Activated T-cell treated with anti-CD3 and anti-CD28 coated beads, Interleukin-2, amount 50 U/mL, for 24 hours (primary cell): Measurements from ENCODE around the gene STX3.

ENCODE experiments used
- DNase-seq: peaks from one replicate; pipeline ENCODE4 v3.0.0-alpha.2; 2020
- H3K27ac Mint-ChIP-seq: 2 replicates; pipeline ENCODE4 v1.8.0; 2020; ENCODE audit warnings: mild to moderate bottlenecking, mixed read lengths
- H3K27me3 Mint-ChIP-seq: 2 replicates; pipeline ENCODE4 v1.8.0; 2020; ENCODE audit warnings: mixed read lengths
- H3K36me3 Mint-ChIP-seq: 2 replicates; pipeline ENCODE4 v1.8.0; 2020; ENCODE audit warnings: low read depth, mixed read lengths
- H3K4me1 Mint-ChIP-seq: 2 replicates; pipeline ENCODE4 v1.8.0; 2020; ENCODE audit warnings: low read depth, mixed read lengths
- H3K4me3 Mint-ChIP-seq: 2 replicates; pipeline ENCODE4 v1.8.0; 2020; ENCODE audit warnings: mild to moderate bottlenecking, moderate library complexity, mixed read lengths
- H3K9me3 Mint-ChIP-seq: 2 replicates; pipeline ENCODE4 v1.8.0; 2020; ENCODE audit warnings: mixed read lengths

The STX3 gene

GRCh38 chr11:59746111-59746510 is 9.1 kb upstream of the STX3 start:
- Mint-ChIP-seq H3K9me3 (no peaks in the 10 kb centered on the region), H3K4me1 (no peaks in the 10 kb centered on the region), H3K36me3 (no peaks in the 10 kb centered on the region), H3K4me3 (no peak overlapping the region), H3K27ac (no peak overlapping the region), H3K27me3 (peaks cover 34% of the 10 kb centered on the region)
- no peak for DNase-seq

DNA sequence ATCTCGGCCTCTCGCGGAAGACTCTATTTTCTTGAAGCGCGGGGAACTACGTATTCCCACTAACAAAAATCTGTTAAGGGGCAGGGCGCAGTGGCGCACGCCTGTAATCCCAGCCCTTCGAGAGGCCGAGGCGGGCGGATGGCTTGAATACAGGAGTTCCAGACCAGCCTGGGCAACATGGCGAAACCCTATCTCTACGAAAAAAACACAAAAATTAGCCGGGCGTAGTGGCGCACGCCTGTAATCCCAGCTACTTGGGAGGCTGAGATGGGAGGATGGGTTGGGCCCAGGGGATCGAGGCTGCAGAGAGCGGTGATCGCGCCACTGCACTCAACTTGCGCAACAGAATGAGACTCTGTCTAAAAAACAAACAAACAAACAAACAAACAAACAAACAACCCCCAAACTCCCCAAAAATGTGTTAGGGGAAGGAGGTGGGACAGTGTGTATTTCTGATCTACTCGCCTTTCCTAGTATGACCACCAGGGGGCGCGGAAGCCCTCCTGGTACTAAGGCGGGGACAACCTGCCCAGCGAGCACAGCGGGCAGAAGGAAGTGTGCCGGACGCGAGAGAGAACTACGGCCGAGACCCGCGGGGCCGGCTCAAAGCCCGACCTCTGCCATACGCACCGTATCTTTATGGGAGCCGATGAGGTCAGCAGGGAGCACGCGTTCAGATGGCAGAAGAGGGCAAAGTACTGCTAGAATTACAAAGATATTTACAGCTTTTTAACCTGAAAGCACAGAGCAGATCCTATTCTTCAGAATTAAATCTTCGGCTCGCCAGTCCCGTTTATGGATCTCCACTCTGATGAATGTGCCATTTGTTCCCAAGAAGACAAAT is 1.3 kb upstream of the STX3 start:
- no peaks in the 10 kb centered on the region for H3K9me3 Mint-ChIP-seq
- H3K4me3 Mint-ChIP-seq = peak overlapping the region; percentile 86
- H3K27ac Mint-ChIP-seq = peak overlapping the region; percentile 78
- H3K36me3 Mint-ChIP-seq = peaks cover 2% of the 10 kb centered on the region
- peaks cover 6% of the 10 kb centered on the region for H3K27me3 Mint-ChIP-seq
- peaks cover 24% of the 10 kb centered on the region for H3K4me1 Mint-ChIP-seq
- DNase-seq = peak; percentile 86

- peaks cover 24% of the 10 kb centered on the region for H3K4me1 Mint-ChIP-seq
- no peaks in the 10 kb centered on the region for H3K9me3 Mint-ChIP-seq
- H3K36me3 Mint-ChIP-seq = peaks cover 2% of the 10 kb centered on the region
- peak overlapping the region; percentile 60 for H3K27ac Mint-ChIP-seq
- H3K4me3 Mint-ChIP-seq = peak overlapping the region; percentile 86
- peak; percentile 60 for DNase-seq
- no peaks in the 10 kb centered on the region for H3K27me3 Mint-ChIP-seq
Measured at GRCh38 chr11:59754494-59754858, 700 bp upstream of the STX3 start.

GRCh38 chr11:59755701-59756557 is 753 bp downstream of the STX3 start:
- Mint-ChIP-seq H3K27me3 (no peaks in the 10 kb centered on the region), H3K27ac (peak overlapping the region; percentile 70), H3K9me3 (no peaks in the 10 kb centered on the region), H3K36me3 (peaks cover 2% of the 10 kb centered on the region), H3K4me1 (peaks cover 24% of the 10 kb centered on the region), H3K4me3 (peak overlapping the region; percentile 79)
- DNase-seq = peak; percentile 56

DNA sequence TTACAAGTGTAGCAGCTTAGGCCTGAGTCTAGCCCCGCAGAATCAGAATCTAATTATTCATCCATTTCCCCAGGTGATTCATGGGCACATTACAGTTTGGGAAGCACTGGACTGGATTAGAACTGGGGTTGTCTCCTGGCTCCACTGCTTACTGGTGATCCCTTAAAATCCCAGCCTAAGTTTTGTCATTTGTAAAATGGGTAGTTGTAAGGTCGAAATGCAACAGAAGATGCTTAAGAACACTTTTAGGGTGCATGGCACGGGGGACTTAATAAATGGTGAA is 1.3 kb downstream of the STX3 start:
- peaks cover 24% of the 10 kb centered on the region for H3K4me1 Mint-ChIP-seq
- H3K36me3 Mint-ChIP-seq = peaks cover 2% of the 10 kb centered on the region
- H3K27me3 Mint-ChIP-seq = no peaks in the 10 kb centered on the region
- peak overlapping the region; percentile 11 for H3K4me3 Mint-ChIP-seq
- H3K27ac Mint-ChIP-seq = no peak overlapping the region
- no peaks in the 10 kb centered on the region for H3K9me3 Mint-ChIP-seq
- no peak for DNase-seq

- Mint-ChIP-seq H3K27ac (no peak overlapping the region), H3K27me3 (no peaks in the 10 kb centered on the region), H3K9me3 (no peaks in the 10 kb centered on the region), H3K36me3 (peaks cover 2% of the 10 kb centered on the region), H3K4me3 (no peak overlapping the region), H3K4me1 (peaks cover 24% of the 10 kb centered on the region)
- DNase-seq = no peak
Measured at GRCh38 chr11:59756845-59757244, 1.7 kb downstream of the STX3 start.

GRCh38 chr11:59758401-59759037 is 3.3 kb downstream of the STX3 start:
- Mint-ChIP-seq H3K9me3 (no peaks in the 10 kb centered on the region), H3K36me3 (peaks cover 2% of the 10 kb centered on the region), H3K4me1 (peaks cover 24% of the 10 kb centered on the region), H3K4me3 (no peak overlapping the region), H3K27ac (no peak overlapping the region), H3K27me3 (no peaks in the 10 kb centered on the region)
- no peak for DNase-seq

- no peak overlapping the region for H3K4me3 Mint-ChIP-seq
- no peaks in the 10 kb centered on the region for H3K27me3 Mint-ChIP-seq
- no peaks in the 10 kb centered on the region for H3K9me3 Mint-ChIP-seq
- peaks cover 17% of the 10 kb centered on the region for H3K4me1 Mint-ChIP-seq
- no peaks in the 10 kb centered on the region for H3K36me3 Mint-ChIP-seq
- H3K27ac Mint-ChIP-seq = no peak overlapping the region
- no peak for DNase-seq
Measured at GRCh38 chr11:59759900-59760299, 4.7 kb downstream of the STX3 start.

- no peaks in the 10 kb centered on the region for H3K9me3 Mint-ChIP-seq
- no peaks in the 10 kb centered on the region for H3K27me3 Mint-ChIP-seq
- H3K4me3 Mint-ChIP-seq = no peak overlapping the region
- peaks cover 20% of the 10 kb centered on the region for H3K4me1 Mint-ChIP-seq
- DNase-seq = no peak
- no peaks in the 10 kb centered on the region for H3K36me3 Mint-ChIP-seq
- no peak overlapping the region for H3K27ac Mint-ChIP-seq
Measured at GRCh38 chr11:59760771-59761170, 5.6 kb downstream of the STX3 start.

DNA sequence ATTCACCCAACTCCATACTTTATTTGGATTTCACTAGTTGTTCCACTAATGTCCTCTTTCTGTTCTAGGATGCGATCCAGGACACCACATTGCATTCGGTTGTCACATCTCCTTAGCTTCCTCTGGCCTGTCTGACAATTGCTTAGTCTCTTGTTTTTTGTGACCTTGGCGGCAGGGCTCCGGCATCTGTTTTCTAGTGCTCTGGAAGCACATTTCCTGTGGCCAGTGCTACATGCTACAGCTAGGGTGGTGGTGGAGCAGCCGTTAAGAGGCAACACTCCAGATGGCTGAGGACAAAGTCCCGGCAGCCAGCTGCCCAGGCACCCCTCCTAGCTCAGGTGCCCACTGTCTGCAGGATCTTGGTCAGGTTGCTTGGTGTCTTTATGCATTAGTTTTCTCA is 6.8 kb downstream of the STX3 start:
- H3K4me3 Mint-ChIP-seq = no peak overlapping the region
- DNase-seq = no peak
- H3K27me3 Mint-ChIP-seq = no peaks in the 10 kb centered on the region
- H3K9me3 Mint-ChIP-seq = no peaks in the 10 kb centered on the region
- no peak overlapping the region for H3K27ac Mint-ChIP-seq
- no peaks in the 10 kb centered on the region for H3K36me3 Mint-ChIP-seq
- H3K4me1 Mint-ChIP-seq = peaks cover 11% of the 10 kb centered on the region

- no peak for DNase-seq
- Mint-ChIP-seq H3K27me3 (no peaks in the 10 kb centered on the region), H3K4me3 (no peak overlapping the region), H3K4me1 (peaks cover 7% of the 10 kb centered on the region), H3K36me3 (no peaks in the 10 kb centered on the region), H3K27ac (no peak overlapping the region), H3K9me3 (no peaks in the 10 kb centered on the region)
Measured at GRCh38 chr11:59765068-59765735, 10.0 kb downstream of the STX3 start.

DNA sequence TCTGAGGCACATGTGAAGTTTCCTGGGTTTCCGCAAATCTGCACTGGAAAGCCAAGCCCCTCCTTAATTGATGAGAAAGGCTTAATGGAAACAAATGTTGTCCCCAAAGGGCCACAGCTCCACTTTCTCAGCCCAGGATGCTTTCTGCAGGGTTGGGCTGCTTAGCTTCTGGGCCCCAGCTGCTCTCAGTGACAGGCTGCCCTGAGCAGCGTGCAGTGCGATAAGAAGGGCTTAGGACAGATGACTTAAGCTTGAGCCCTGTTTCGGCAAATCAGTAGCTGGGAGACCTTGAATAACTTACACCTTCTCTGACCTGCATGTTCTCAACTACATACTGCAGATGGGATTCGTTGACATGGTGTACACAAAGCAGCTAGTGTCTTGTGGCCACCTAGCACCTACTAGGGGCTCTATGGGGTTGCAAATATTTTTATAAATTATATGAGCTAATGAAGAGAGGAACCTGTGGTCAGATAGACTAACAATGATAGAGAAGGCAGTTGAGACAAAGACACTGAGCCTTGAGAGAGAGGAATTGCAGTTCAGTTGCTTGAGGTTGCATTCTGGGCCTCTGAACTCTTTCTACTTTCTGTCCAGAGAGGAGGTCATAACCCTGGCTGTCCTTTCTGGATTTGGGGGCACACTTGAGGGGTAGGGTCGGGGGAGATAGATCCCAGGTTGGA is 11.5 kb downstream of the STX3 start:
- no peak for DNase-seq
- H3K4me1 Mint-ChIP-seq = peaks cover 16% of the 10 kb centered on the region
- H3K36me3 Mint-ChIP-seq = no peaks in the 10 kb centered on the region
- H3K27me3 Mint-ChIP-seq = no peaks in the 10 kb centered on the region
- no peak overlapping the region for H3K27ac Mint-ChIP-seq
- H3K9me3 Mint-ChIP-seq = no peaks in the 10 kb centered on the region
- H3K4me3 Mint-ChIP-seq = no peak overlapping the region

DNA sequence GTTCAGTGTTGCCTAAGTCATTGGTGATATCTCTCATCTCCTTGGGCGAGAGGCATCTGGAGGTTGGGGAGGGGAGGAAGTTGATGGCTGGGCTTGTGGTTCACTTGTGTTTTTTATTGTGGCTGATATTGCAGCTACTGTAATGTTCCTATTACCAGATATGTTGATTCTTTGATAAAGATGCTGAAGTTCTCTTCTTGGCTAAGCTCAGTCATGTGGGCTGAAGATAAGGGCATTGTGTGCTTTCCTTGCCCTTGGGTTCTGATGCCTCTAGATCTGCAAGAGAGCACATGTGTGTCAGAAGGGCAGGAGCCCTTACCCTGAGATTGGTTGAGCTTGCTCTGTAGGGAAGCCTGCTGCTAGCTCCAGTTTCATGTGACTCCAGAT is 12.0 kb downstream of the STX3 start:
- no peak for DNase-seq
- no peaks in the 10 kb centered on the region for H3K36me3 Mint-ChIP-seq
- H3K27ac Mint-ChIP-seq = no peak overlapping the region
- peaks cover 21% of the 10 kb centered on the region for H3K4me1 Mint-ChIP-seq
- H3K9me3 Mint-ChIP-seq = no peaks in the 10 kb centered on the region
- no peak overlapping the region for H3K4me3 Mint-ChIP-seq
- no peaks in the 10 kb centered on the region for H3K27me3 Mint-ChIP-seq

DNA sequence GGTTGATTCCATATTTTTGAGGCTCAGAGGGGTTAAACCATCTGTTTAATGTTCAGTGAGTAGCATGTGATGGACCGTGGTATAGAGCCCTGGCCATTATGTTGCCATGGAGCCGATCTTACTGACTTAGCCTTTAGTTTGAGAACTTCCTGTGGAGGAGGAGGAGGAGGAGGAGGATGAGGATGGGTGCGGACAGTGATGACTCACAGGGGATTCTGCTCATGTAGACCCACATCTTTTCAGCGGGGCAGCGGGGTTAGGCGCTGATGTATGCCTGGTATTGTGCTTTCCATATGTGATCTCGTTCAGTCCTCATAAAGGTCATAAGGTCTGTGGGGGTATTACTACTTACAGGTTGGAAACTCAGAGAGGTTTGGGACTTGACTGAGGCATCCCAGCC is 13.9 kb downstream of the STX3 start:
- DNase-seq = no peak
- Mint-ChIP-seq H3K4me1 (peaks cover 33% of the 10 kb centered on the region), H3K27me3 (no peaks in the 10 kb centered on the region), H3K9me3 (no peaks in the 10 kb centered on the region), H3K36me3 (peaks cover 5% of the 10 kb centered on the region), H3K4me3 (no peak overlapping the region), H3K27ac (no peak overlapping the region)
